HG02571 (cell line): ENCODE data around the gene DHRS1.
"Not testable (repeated sequence)": the region's sequence is repeated elsewhere in the genome, so short reads cannot be mapped to it uniquely, and the experiment has no call there.

ENCODE experiments used
- ATAC-seq: cut with Tn5 transposase; IDR thresholded peaks from one replicate; pipeline ENCODE4 v1.9.1; 2021; ENCODE audit warnings: mild to moderate bottlenecking, moderate library complexity; ENCODE audit not compliant: unreplicated experiment

DHRS1 gene

GRCh38 chr14:24252289-24253124 is 47.1 kb downstream of the DHRS1 start:
- ATAC-seq, result no peak

- no peak for ATAC-seq
These were observed 47.7 kb downstream of the DHRS1 start for GRCh38 chr14:24251880-24252288.

- no peak for ATAC-seq
These were observed 49.2 kb downstream of the DHRS1 start for GRCh38 chr14:24250354-24250753.

- no peak for ATAC-seq
These were observed 50.2 kb downstream of the DHRS1 start for GRCh38 chr14:24249230-24250021.

- ATAC-seq, result no peak
These were observed 52.2 kb downstream of the DHRS1 start for GRCh38 chr14:24247422-24247821.

- no peak for ATAC-seq
These were observed 52.8 kb downstream of the DHRS1 start for GRCh38 chr14:24246765-24247212.

- not testable (repeated sequence) for ATAC-seq
These were observed 54.2 kb downstream of the DHRS1 start for GRCh38 chr14:24245350-24245749.

- no peak for ATAC-seq
These were observed 56.2 kb downstream of the DHRS1 start for GRCh38 chr14:24243336-24243836.

- ATAC-seq, result peak; percentile 69
These were observed 57.6 kb downstream of the DHRS1 start for GRCh38 chr14:24241829-24242443.
